GM23338 (cell line): Measurements from ENCODE around the gene CNOT8. TPM values are rescaled to one million over a fixed set of nuclear protein-coding genes. Genes with fewer than 3 reads are reported as not detected.

ENCODE experiments used
- ATAC-seq: fragments of 200-7000 bp; cut with Tn5 transposase; 3 replicates; pipeline ENCODE4 v1.9.1; 2020
- DNase-seq: peaks from one replicate; pipeline ENCODE4 v3.0.0-alpha.2; 2015; ENCODE audit warnings: low spot score
- H2AFZ ChIP-seq: fragments of 200-600 bp; sonication (generic); 2 replicates; pipeline ENCODE4 v1.8.0; 2016; ENCODE audit warnings: antibody characterized with exemption, mild to moderate bottlenecking, moderate library complexity
- H3F3A ChIP-seq: fragments of 200-600 bp; sonication (generic); replicated peaks from 2 replicates; pipeline ENCODE4 v1.8.0; 2017; ENCODE audit warnings: antibody characterized with exemption, mixed run types, low read depth
- H3K27ac ChIP-seq: fragments of 200-600 bp; sonication (generic); 2 replicates; pipeline ENCODE4 v1.6.1; 2016; ENCODE audit warnings: low read depth
- H3K27me3 ChIP-seq: fragments of 200-600 bp; sonication (generic); 2 replicates; pipeline ENCODE4 v1.8.0; 2016; ENCODE audit warnings: mild to moderate bottlenecking, mixed run types, moderate library complexity; ENCODE audit not compliant: insufficient read depth
- H3K36me3 ChIP-seq: fragments of 200-600 bp; sonication (generic); 2 replicates; pipeline ENCODE4 v1.8.0; 2016; ENCODE audit warnings: mild to moderate bottlenecking; ENCODE audit not compliant: insufficient read depth
- H3K4me1 ChIP-seq: fragments of 200-600 bp; sonication (generic); 2 replicates; pipeline ENCODE4 v1.8.0; 2016; ENCODE audit warnings: mild to moderate bottlenecking, moderate library complexity; ENCODE audit not compliant: insufficient read depth
- H3K4me2 ChIP-seq: fragments of 200-600 bp; sonication (generic); 2 replicates; pipeline ENCODE4 v1.7.1; 2017; ENCODE audit warnings: mixed run types
- H3K4me3 ChIP-seq: fragments of 200-600 bp; sonication (generic); 2 replicates; pipeline ENCODE4 v1.6.1; 2016; ENCODE audit warnings: mixed run types
- H3K79me2 ChIP-seq: fragments of 200-600 bp; sonication (generic); replicated peaks from 2 replicates; pipeline ENCODE4 v1.8.0; 2017; ENCODE audit warnings: mild to moderate bottlenecking; ENCODE audit not compliant: insufficient read depth
- H3K9me2 ChIP-seq: fragments of 200-600 bp; sonication (generic); 2 replicates; pipeline ENCODE4 v1.8.0; 2017; ENCODE audit not compliant: insufficient read depth
- H4K20me1 ChIP-seq: fragments of 200-600 bp; sonication (generic); replicated peaks from 2 replicates; pipeline ENCODE4 v1.8.0; 2017; ENCODE audit warnings: mild to moderate bottlenecking; ENCODE audit not compliant: insufficient read depth
- H3K27ac Mint-ChIP-seq: 2 replicates; pipeline ENCODE4 v1.8.0; 2020; ENCODE audit warnings: inconsistent platforms, mild to moderate bottlenecking, moderate library complexity, mixed read lengths
- H3K27me3 Mint-ChIP-seq: 3 replicates; pipeline ENCODE4 v1.8.0; 2022; ENCODE audit warnings: low read depth, mild to moderate bottlenecking, moderate library complexity, mixed read lengths, inconsistent platforms; ENCODE audit not compliant: insufficient read depth, poor library complexity
- H3K36me3 Mint-ChIP-seq: 3 replicates; pipeline ENCODE4 v1.8.0; 2021; ENCODE audit warnings: low read depth, mild to moderate bottlenecking, inconsistent platforms, moderate library complexity, mixed read lengths
- H3K4me1 Mint-ChIP-seq: 3 replicates; pipeline ENCODE4 v1.8.0; 2020; ENCODE audit warnings: mild to moderate bottlenecking, inconsistent platforms, mixed read lengths
- H3K4me3 Mint-ChIP-seq: 3 replicates; pipeline ENCODE4 v1.8.0; 2021; ENCODE audit warnings: moderate library complexity, mild to moderate bottlenecking, inconsistent platforms, mixed read lengths
- H3K9me3 Mint-ChIP-seq: 3 replicates; pipeline ENCODE4 v1.8.0; 2020; ENCODE audit warnings: moderate library complexity, mild to moderate bottlenecking, inconsistent platforms, mixed read lengths
- EZH2 ChIP-seq: fragments of 200-600 bp; sonication (generic); IDR thresholded peaks from one replicate; pipeline ENCODE4 v1.8.0; 2017; ENCODE audit warnings: antibody characterized with exemption, mild to moderate bottlenecking, low read depth; ENCODE audit not compliant: unreplicated experiment
- EZH2phosphoT487 ChIP-seq: fragments of 200-600 bp; sonication (generic); IDR thresholded peaks from one replicate; pipeline ENCODE4 v1.8.1; 2018; ENCODE audit warnings: antibody characterized with exemption; ENCODE audit not compliant: unreplicated experiment
- POLR2AphosphoS5 ChIP-seq: IDR thresholded peaks from 2 replicates; pipeline ENCODE4 v1.6.1; 2016; ENCODE audit warnings: antibody characterized with exemption, low read depth
- STAT1 ChIP-seq: IDR thresholded peaks from one replicate; pipeline ENCODE4 v1.6.1; 2016; ENCODE audit warnings: antibody characterized with exemption; ENCODE audit not compliant: unreplicated experiment
- ZNF114 ChIP-seq: fragments of 250-450 bp; sonication (Bioruptor Pico); IDR thresholded peaks from 2 replicates; pipeline ENCODE4 v1.5.0; 2020; ENCODE audit warnings: mild to moderate bottlenecking, moderate library complexity
- ZNF331 ChIP-seq: fragments of 250-450 bp; sonication (Bioruptor Pico); IDR thresholded peaks from 2 replicates; pipeline ENCODE4 v1.5.0; 2020; ENCODE audit warnings: low read depth, mild to moderate bottlenecking, moderate library complexity
- polyA plus RNA-seq: library from polyadenylated mRNA; unstranded; fragments of >200 nt; fragmentation: Nextera tagmentation; extraction: Ambion mirVana; gene quantifications from 2 replicates; pipeline ENCODE4 v1.2.1, GENCODE V29; 2016
- total RNA-seq: library from RNA; depleted of rRNA; stranded (reverse); fragments of >200 nt; shearing (Covaris generic); gene quantifications from 2 replicates; pipeline ENCODE4 v1.2.3, GENCODE V29; 2014
- TF ChIP-seq, protein P1 (sequence below): IDR thresholded peaks from 2 replicates; pipeline ENCODE4 v1.6.1; 2016; ENCODE audit warnings: antibody characterized with exemption

The CNOT8 gene
- total and polyA plus RNA-seq, 2 experiments from 2014 or later, result 31.2 to 77.7 TPM

- peak overlapping the region; percentile 9; the same call in 1 of the 2 replicates for H2AFZ ChIP-seq
- H3K79me2 ChIP-seq, result no peaks in the 10 kb centered on the region
- peak overlapping the region; percentile 69 for H3K4me2 ChIP-seq
- H3K27ac ChIP-seq, result peak overlapping the region; percentile 85
- peak overlapping the region; percentile 94 for H3K27ac Mint-ChIP-seq
- ATAC-seq, result peak; percentile 15; the same call in 2 of the 3 replicates
- no peaks in the 10 kb centered on the region for H4K20me1 ChIP-seq
- H3K9me2 ChIP-seq, result no peaks in the 10 kb centered on the region
- no peaks in the 10 kb centered on the region for H3K9me3 Mint-ChIP-seq
- no peaks in the 10 kb centered on the region for H3K36me3 Mint-ChIP-seq
- peaks cover 21% of the 10 kb centered on the region; the same call in 2 of the 3 replicates for H3K4me1 Mint-ChIP-seq
- peak overlapping the region; percentile 84 for H3K4me3 Mint-ChIP-seq
- H3K4me1 ChIP-seq, result 0 out of 2 replicates have a peak, but pooled peaks cover 8% of the 10 kb centered on the region
- no peaks in the 10 kb centered on the region for H3K27me3 ChIP-seq
- peak overlapping the region; percentile 44 for H3K4me3 ChIP-seq
- H3K36me3 ChIP-seq, result no peaks in the 10 kb centered on the region
- H3F3A ChIP-seq, result no peaks in the 10 kb centered on the region
- TF ChIP-seq, protein P1, sequence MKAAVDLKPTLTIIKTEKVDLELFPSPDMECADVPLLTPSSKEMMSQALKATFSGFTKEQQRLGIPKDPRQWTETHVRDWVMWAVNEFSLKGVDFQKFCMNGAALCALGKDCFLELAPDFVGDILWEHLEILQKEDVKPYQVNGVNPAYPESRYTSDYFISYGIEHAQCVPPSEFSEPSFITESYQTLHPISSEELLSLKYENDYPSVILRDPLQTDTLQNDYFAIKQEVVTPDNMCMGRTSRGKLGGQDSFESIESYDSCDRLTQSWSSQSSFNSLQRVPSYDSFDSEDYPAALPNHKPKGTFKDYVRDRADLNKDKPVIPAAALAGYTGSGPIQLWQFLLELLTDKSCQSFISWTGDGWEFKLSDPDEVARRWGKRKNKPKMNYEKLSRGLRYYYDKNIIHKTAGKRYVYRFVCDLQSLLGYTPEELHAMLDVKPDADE, result no peak
- TF ChIP-seq ZNF331 (CRISPR knock-in tag) (no peak), ZNF114 (CRISPR knock-in tag) (no peak)
- H3K27me3 Mint-ChIP-seq, result peaks cover 8% of the 10 kb centered on the region
- DNase-seq, result no peak
These were observed 8.6 kb upstream of the CNOT8 start for GRCh38 chr5:154849791-154850201.

DNA sequence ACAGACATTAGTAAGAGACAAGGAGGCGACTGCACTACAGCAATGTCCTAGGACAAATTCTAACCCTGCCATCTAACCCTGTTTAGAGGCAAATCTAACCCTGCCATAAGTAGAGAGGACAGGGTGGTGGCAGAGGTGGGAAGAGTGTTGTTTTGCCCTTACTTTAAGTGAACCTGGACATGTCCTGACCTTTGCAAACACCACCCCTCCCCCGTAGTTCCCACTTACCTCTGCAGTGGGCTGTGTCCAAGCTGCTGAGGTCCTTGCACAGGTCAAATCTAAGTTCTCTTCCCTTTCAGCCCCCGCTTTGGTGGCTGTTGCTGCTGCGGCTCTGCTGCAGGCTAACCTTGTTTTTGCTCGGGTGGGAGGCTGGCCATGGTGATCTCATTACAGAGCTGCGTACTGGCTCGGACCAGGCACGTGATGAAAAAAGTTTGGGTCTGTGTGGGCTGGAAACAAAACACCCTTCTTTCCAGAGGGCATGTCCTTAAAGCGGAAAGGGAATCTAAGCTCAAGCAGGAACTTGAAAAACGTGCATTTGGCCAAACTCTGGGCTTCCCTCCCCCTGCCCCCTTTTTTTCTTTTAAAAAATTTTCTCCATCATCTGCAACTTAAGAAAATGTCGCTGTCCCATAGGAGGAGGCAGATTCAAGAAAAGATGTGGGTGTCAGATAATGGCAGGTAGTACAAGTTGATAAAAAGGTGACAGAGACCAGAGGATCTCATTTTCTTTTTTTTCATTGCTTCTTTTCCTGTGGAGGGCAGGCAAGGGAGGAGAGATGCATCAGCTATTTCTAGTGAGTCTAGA lies 8.0 kb upstream of the CNOT8 start, which contains the start of gene FAXDC2:
Gene FAXDC2, minus strand, starts transcription at position 349 of the 808 bp plus-strand sequence. CDS start 12,425 bp downstream, outside the sequence.
- peak within 1 kb of the TSS; percentile 69 for H3K4me2 ChIP-seq
- peak within 1 kb of the TSS; percentile 94 for H3K27ac Mint-ChIP-seq
- H3F3A ChIP-seq, result no peaks in the 10 kb centered on the region
- H3K36me3 Mint-ChIP-seq, result no peaks in the 10 kb centered on the region
- no peaks in the 10 kb centered on the region for H3K27me3 ChIP-seq
- H3K9me3 Mint-ChIP-seq, result no peaks in the 10 kb centered on the region
- no peaks in the 10 kb centered on the region for H4K20me1 ChIP-seq
- 0 out of 2 replicates have a peak, but pooled peaks cover 8% of the 10 kb centered on the region for H3K4me1 ChIP-seq
- ATAC-seq (peak; percentile 99), DNase-seq (peak; percentile 89)
- H3K4me3 Mint-ChIP-seq, result peak within 1 kb of the TSS; percentile 84
- H3K4me3 ChIP-seq, result peak within 1 kb of the TSS; percentile 44
- peaks cover 8% of the 10 kb centered on the region for H3K27me3 Mint-ChIP-seq
- peaks cover 21% of the 10 kb centered on the region; the same call in 2 of the 3 replicates for H3K4me1 Mint-ChIP-seq
- peak within 1 kb of the TSS; percentile 85 for H3K27ac ChIP-seq
- peak within 1 kb of the TSS; percentile 35; the same call in 1 of the 2 replicates for H2AFZ ChIP-seq
- TF ChIP-seq POLR2AphosphoS5 (peak; percentile 65), STAT1 (no peak)
- no peaks in the 10 kb centered on the region for H3K79me2 ChIP-seq
- H3K9me2 ChIP-seq, result no peaks in the 10 kb centered on the region
- H3K36me3 ChIP-seq, result no peaks in the 10 kb centered on the region

GRCh38 chr5:154851351-154851750 lies 7.1 kb upstream of the CNOT8 start:
- Histone ChIP-seq H3K27me3 (no peaks in the 10 kb centered on the region), H3K79me2 (no peaks in the 10 kb centered on the region), H3F3A (0 out of 2 replicates have a peak, but pooled peaks cover 3% of the 10 kb centered on the region), H3K9me2 (no peaks in the 10 kb centered on the region), H4K20me1 (no peaks in the 10 kb centered on the region), H2AFZ (no peak overlapping the region), H3K27ac (0 out of 2 replicates have a peak overlapping the region, but pooled peaks have one; percentile 32), H3K36me3 (no peaks in the 10 kb centered on the region), H3K4me3 (peak overlapping the region; percentile 44; the same call in 1 of the 2 replicates), H3K4me1 (0 out of 2 replicates have a peak, but pooled peaks cover 8% of the 10 kb centered on the region), H3K4me2 (peak overlapping the region; percentile 69)
- Mint-ChIP-seq H3K4me3 (peak overlapping the region; percentile 84), H3K4me1 (peaks cover 23% of the 10 kb centered on the region; the same call in 2 of the 3 replicates), H3K27me3 (peaks cover 5% of the 10 kb centered on the region), H3K36me3 (no peaks in the 10 kb centered on the region), H3K27ac (peak overlapping the region; percentile 94), H3K9me3 (no peaks in the 10 kb centered on the region)
- no peak for ATAC-seq
- no peak for DNase-seq
- TF ChIP-seq, protein P1, result no peak
- no peak for TF ChIP-seq ZNF114 (CRISPR knock-in tag)
- TF ChIP-seq EZH2phosphoT487, result no peak
- no peak for TF ChIP-seq EZH2
- TF ChIP-seq POLR2AphosphoS5, result no peak
